H9 (cell line): ENCODE results near the gene NPAT. TPM values are rescaled to one million over a fixed set of nuclear protein-coding genes. Genes with fewer than 3 reads are reported as not detected.

Experiments
- DNase-seq: peaks from one replicate; pipeline ENCODE4 v3.0.0-alpha.2; 2017
- H2AFZ ChIP-seq: one replicate; pipeline ENCODE4 v1.6.1; 2013; ENCODE audit warnings: mild to moderate bottlenecking, low read length, control low read depth, moderate library complexity
- H2AK5ac ChIP-seq: 2 replicates; pipeline ENCODE4 v1.6.1; 2013; ENCODE audit warnings: low read length, control low read depth, mixed read lengths; ENCODE audit not compliant: insufficient read length
- H2BK120ac ChIP-seq: one replicate; pipeline ENCODE4 v1.6.1; 2013; ENCODE audit warnings: low read depth, mild to moderate bottlenecking, low read length, control low read depth, inconsistent platforms; ENCODE audit not compliant: poor library complexity, severe bottlenecking
- H2BK12ac ChIP-seq: 2 replicates; pipeline ENCODE4 v1.6.1; 2013; ENCODE audit warnings: low read length, control low read depth, mixed read lengths, low read depth; ENCODE audit not compliant: insufficient read length
- H2BK15ac ChIP-seq: 2 replicates; pipeline ENCODE4 v1.6.1; 2013; ENCODE audit warnings: low read depth, low read length, control low read depth
- H2BK20ac ChIP-seq: one replicate; pipeline ENCODE4 v1.6.1; 2013; ENCODE audit warnings: low read depth, mild to moderate bottlenecking, low read length, control low read depth, inconsistent platforms; ENCODE audit not compliant: poor library complexity, severe bottlenecking
- H2BK5ac ChIP-seq: 2 replicates; pipeline ENCODE4 v1.6.1; 2013; ENCODE audit warnings: low read length, control low read depth, mixed read lengths; ENCODE audit not compliant: insufficient read length
- H3K14ac ChIP-seq: 2 replicates; pipeline ENCODE4 v1.6.1; 2013; ENCODE audit warnings: low read length, control low read depth; ENCODE audit not compliant: insufficient read depth
- H3K18ac ChIP-seq: 2 replicates; pipeline ENCODE4 v1.6.1; 2013; ENCODE audit warnings: low read depth, mild to moderate bottlenecking, mixed read lengths, low read length, control low read depth; ENCODE audit not compliant: insufficient read length
- H3K23ac ChIP-seq: 2 replicates; pipeline ENCODE4 v1.6.1; 2013; ENCODE audit warnings: low read length, control low read depth, mixed read lengths, low read depth; ENCODE audit not compliant: insufficient read length
- H3K23me2 ChIP-seq: 2 replicates; pipeline ENCODE4 v1.6.1; 2013; ENCODE audit warnings: low read depth, mild to moderate bottlenecking, mixed read lengths, low read length, control low read depth; ENCODE audit not compliant: insufficient read length, poor library complexity, severe bottlenecking
- H3K27ac ChIP-seq: 2 replicates; pipeline ENCODE4 v1.5.1; 2013; ENCODE audit warnings: low read length, control low read depth, mixed read lengths, low read depth; ENCODE audit not compliant: insufficient read length
- H3K27me3 ChIP-seq: 2 replicates; pipeline ENCODE4 v1.6.1; 2013; ENCODE audit warnings: low read length, control low read depth, inconsistent platforms; ENCODE audit not compliant: insufficient read depth
- H3K4ac ChIP-seq: 2 replicates; pipeline ENCODE4 v1.6.1; 2013; ENCODE audit warnings: low read depth, mild to moderate bottlenecking, control low read depth, inconsistent platforms, low read length, moderate library complexity
- H3K4me1 ChIP-seq: 2 replicates; pipeline ENCODE4 v1.6.1; 2013; ENCODE audit warnings: low read length, control low read depth, inconsistent platforms; ENCODE audit not compliant: insufficient read depth
- H3K4me2 ChIP-seq: 2 replicates; pipeline ENCODE4 v1.6.1; 2013; ENCODE audit warnings: low read length, control low read depth, mixed read lengths; ENCODE audit not compliant: insufficient read length, insufficient read depth
- H3K56ac ChIP-seq: 2 replicates; pipeline ENCODE4 v1.6.1; 2013; ENCODE audit warnings: low read depth, mild to moderate bottlenecking, mixed read lengths, low read length, control low read depth; ENCODE audit not compliant: insufficient read length
- H3K79me1 ChIP-seq: 2 replicates; pipeline ENCODE4 v1.6.1; 2013; ENCODE audit warnings: low read depth, mild to moderate bottlenecking, moderate library complexity, low read length, control low read depth, inconsistent platforms; ENCODE audit not compliant: insufficient read depth, poor library complexity, severe bottlenecking
- H3K79me2 ChIP-seq: 2 replicates; pipeline ENCODE4 v1.6.1; 2013; ENCODE audit warnings: low read length, control low read depth, inconsistent platforms; ENCODE audit not compliant: insufficient read depth
- H3K9ac ChIP-seq: 2 replicates; pipeline ENCODE4 v1.6.1; 2013; ENCODE audit warnings: low read length, control low read depth, mixed read lengths; ENCODE audit not compliant: insufficient read length; ENCODE audit errors: extremely low read depth
- H3K9me3 ChIP-seq: one replicate; pipeline ENCODE4 v1.6.1; 2013; ENCODE audit warnings: low read depth, low read length, inconsistent platforms; ENCODE audit not compliant: control insufficient read depth
- H3T11ph ChIP-seq: one replicate; pipeline ENCODE4 v1.6.1; 2013; ENCODE audit warnings: mild to moderate bottlenecking, low read length, control low read depth, inconsistent platforms
- H4K20me1 ChIP-seq: one replicate; pipeline ENCODE4 v1.6.1; 2013; ENCODE audit not compliant: control insufficient read depth, insufficient read length, insufficient read depth
- H4K5ac ChIP-seq: 2 replicates; pipeline ENCODE4 v1.6.1; 2013; ENCODE audit warnings: low read depth, mild to moderate bottlenecking, mixed read lengths, low read length, control low read depth; ENCODE audit not compliant: insufficient read length
- H4K8ac ChIP-seq: replicated peaks from 2 replicates; pipeline ENCODE4 v1.6.1; 2013; ENCODE audit warnings: low read length, control low read depth, mixed read lengths, low read depth; ENCODE audit not compliant: insufficient read length
- H4K91ac ChIP-seq: 2 replicates; pipeline ENCODE4 v1.6.1; 2013; ENCODE audit warnings: low read depth, mild to moderate bottlenecking, moderate library complexity, mixed read lengths, low read length, control low read depth; ENCODE audit not compliant: insufficient read length
- H3K27ac Mint-ChIP-seq, 3 experiments: 2 replicates in 2 of 3; 3 replicates in 1 of 3; pipeline ENCODE4 v1.8.0; 2020 to 2021; ENCODE audit warnings: mixed read lengths in 3 of 3, mild to moderate bottlenecking in 1 of 3, moderate library complexity in 1 of 3
- H3K27me3 Mint-ChIP-seq: 2 replicates; pipeline ENCODE4 v1.8.0; 2021; ENCODE audit warnings: low read depth, mild to moderate bottlenecking, moderate library complexity, mixed read lengths
- H3K36me3 Mint-ChIP-seq, 3 experiments: 2 replicates in 2 of 3; 3 replicates in 1 of 3; pipeline ENCODE4 v1.8.0; 2020 to 2021; ENCODE audit warnings: low read depth in 3 of 3, mixed read lengths in 3 of 3; ENCODE audit not compliant: insufficient read depth in 1 of 3
- H3K4me1 Mint-ChIP-seq, 2 experiments: 2 replicates each; pipeline ENCODE4 v1.8.0; 2020; ENCODE audit warnings: mixed read lengths in 2 of 2
- H3K4me3 Mint-ChIP-seq, 2 experiments: 2 replicates in 1 of 2; 3 replicates in 1 of 2; pipeline ENCODE4 v1.8.0; 2020 to 2021; ENCODE audit warnings: mild to moderate bottlenecking in 2 of 2, mixed read lengths in 2 of 2, moderate library complexity in 1 of 2
- H3K9me3 Mint-ChIP-seq, 2 experiments: 2 replicates in 1 of 2; 3 replicates in 1 of 2; pipeline ENCODE4 v1.8.0; 2020; ENCODE audit warnings: mild to moderate bottlenecking in 2 of 2, mixed read lengths in 2 of 2, moderate library complexity in 1 of 2
- CTCF ChIP-seq: fragments of 200-600 bp; sonication (generic); conservative IDR thresholded peaks from 3 replicates; pipeline ENCODE4 v1.8.0; 2021; ENCODE audit warnings: antibody characterized with exemption, mild to moderate bottlenecking
- WGBS: extraction: QIAGEN DNeasy Blood & Tissue Kit; methylation state at CpG from one replicate; pipeline ENCODE4 v1.1.7; 2013; ENCODE audit warnings: missing lambda C conversion rate, low lambda C conversion rate, mixed read lengths; ENCODE audit not compliant: insufficient read length; ENCODE audit errors: extremely low coverage; 5-methylcytosine and 5-hydroxymethylcytosine counted together
- total RNA-seq: library from RNA; stranded (reverse); gene quantifications from 2 replicates; pipeline ENCODE4 v1.2.1, GENCODE V29; 2021

NPAT gene
- total RNA-seq, 1 experiment from 2014 or later, result 22.9 TPM

- H3K4me1 ChIP-seq, result no peaks in the 10 kb centered on the region
- no peak for DNase-seq
Measured at GRCh38 chr11:108148556-108148955, 73.9 kb downstream of the NPAT start.

More at GRCh38 chr11:108148556-108148955, 73.9 kb downstream of the NPAT start:
- no peak overlapping the region for H3K27ac Mint-ChIP-seq
- Histone ChIP-seq H3K79me1 (no peaks in the 10 kb centered on the region), H2AK5ac (no peak overlapping the region), H2BK120ac (no peak overlapping the region), H2BK12ac (no peak overlapping the region), H3K9me3 (no peaks in the 10 kb centered on the region), H3K18ac (no peak overlapping the region), H3K4me2 (no peak overlapping the region), H4K20me1 (no peaks in the 10 kb centered on the region), H4K91ac (no peak overlapping the region), H2BK15ac (no peak overlapping the region), H3K23ac (no peak overlapping the region), H2AFZ (no peak overlapping the region), H3K14ac (no peak overlapping the region), H3K27ac (no peak overlapping the region), H4K8ac (no peak overlapping the region), H3K23me2 (no peaks in the 10 kb centered on the region), H2BK5ac (no peak overlapping the region), H2BK20ac (no peak overlapping the region), H3K27me3 (no peaks in the 10 kb centered on the region), H3K9ac (no peak overlapping the region), H3K79me2 (no peaks in the 10 kb centered on the region), H4K5ac (no peak overlapping the region), H3K4ac (no peak overlapping the region), H3T11ph (no peak overlapping the region), H3K56ac (no peak overlapping the region)
- H3K4me1 Mint-ChIP-seq, result no peaks in the 10 kb centered on the region
- no peak overlapping the region for H3K4me3 Mint-ChIP-seq
- H3K9me3 Mint-ChIP-seq, result no peaks in the 10 kb centered on the region
- H3K36me3 Mint-ChIP-seq, result peaks cover 25 to 82% (median 73%) of the 10 kb centered on the region in 3 experiments; a peak in 6 of 7 replicates
- H3K27me3 Mint-ChIP-seq, result no peaks in the 10 kb centered on the region
- no peak for TF ChIP-seq CTCF
- WGBS, result no CpG with 5 or more reads among the region's 3 CpGs
